Osteocyte (in vitro differentiated cells): ENCODE results near the gene CCDC187. TPM values are rescaled to one million over a fixed set of nuclear protein-coding genes. Genes with fewer than 3 reads are reported as not detected.

ENCODE experiments used
- DNase-seq: peaks from one replicate; pipeline ENCODE4 v3.0.0; 2021; ENCODE audit warnings: mixed read lengths; ENCODE audit not compliant: unreplicated experiment; ENCODE audit errors: extremely low spot score
- H3K27ac Mint-ChIP-seq: one replicate; pipeline ENCODE4 v1.8.0; 2021; ENCODE audit warnings: mild to moderate bottlenecking, mixed read lengths; ENCODE audit not compliant: unreplicated experiment
- H3K27me3 Mint-ChIP-seq: one replicate; pipeline ENCODE4 v1.8.0; 2021; ENCODE audit warnings: mixed read lengths; ENCODE audit not compliant: unreplicated experiment
- H3K36me3 Mint-ChIP-seq: one replicate; pipeline ENCODE4 v1.8.0; 2021; ENCODE audit warnings: mixed read lengths; ENCODE audit not compliant: unreplicated experiment
- H3K4me1 Mint-ChIP-seq: one replicate; pipeline ENCODE4 v1.8.0; 2021; ENCODE audit warnings: mixed read lengths; ENCODE audit not compliant: unreplicated experiment
- H3K4me3 Mint-ChIP-seq: one replicate; pipeline ENCODE4 v1.8.0; 2021; ENCODE audit warnings: mild to moderate bottlenecking, moderate library complexity, mixed read lengths; ENCODE audit not compliant: unreplicated experiment
- H3K9me3 Mint-ChIP-seq: one replicate; pipeline ENCODE4 v1.8.0; 2021; ENCODE audit warnings: mixed read lengths; ENCODE audit not compliant: unreplicated experiment
- CTCF ChIP-seq: fragments of 200-600 bp; sonication (generic); IDR thresholded peaks from 2 replicates; pipeline ENCODE4 v1.5.0; 2021; ENCODE audit warnings: antibody characterized with exemption, mild to moderate bottlenecking, moderate library complexity
- total RNA-seq: library from RNA; stranded (reverse); gene quantifications from 2 replicates; pipeline ENCODE4 v1.2.1, GENCODE V29; 2021

The CCDC187 gene
- total RNA-seq, 1 donor from 2014 or later = not detected

GRCh38 chr9:136304981-136305380 is 1.1 kb upstream of the CCDC187 start:
- no peak overlapping the region for H3K4me3 Mint-ChIP-seq
- no peak for DNase-seq
- peaks cover 5% of the 10 kb centered on the region for H3K4me1 Mint-ChIP-seq
- H3K27me3 Mint-ChIP-seq = peaks cover 7% of the 10 kb centered on the region
- no peaks in the 10 kb centered on the region for H3K36me3 Mint-ChIP-seq
- TF ChIP-seq CTCF = no peak
- no peak overlapping the region for H3K27ac Mint-ChIP-seq
- H3K9me3 Mint-ChIP-seq = no peaks in the 10 kb centered on the region

DNA sequence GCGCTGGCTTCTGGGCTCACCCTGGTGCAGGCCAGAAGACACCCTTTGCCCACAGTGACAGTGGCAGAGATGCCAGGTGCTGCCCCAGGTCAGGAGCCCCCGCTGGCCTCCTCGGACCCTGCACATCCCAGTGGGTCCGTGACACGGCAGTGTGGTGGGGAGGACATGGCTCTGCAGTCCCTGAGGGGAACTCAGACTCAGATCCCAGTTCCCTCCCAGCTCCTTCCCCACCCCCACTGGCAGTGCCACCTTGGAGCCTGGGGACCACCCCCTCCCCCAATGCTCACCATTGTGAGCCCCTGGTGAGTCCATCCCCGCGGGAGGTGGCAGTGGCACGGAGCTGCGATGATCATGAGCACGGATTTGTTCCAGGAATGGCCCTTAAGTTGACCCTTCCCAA is 562 bp upstream of the CCDC187 start:
- TF ChIP-seq CTCF = no peak
- no peaks in the 10 kb centered on the region for H3K36me3 Mint-ChIP-seq
- H3K4me1 Mint-ChIP-seq = peaks cover 5% of the 10 kb centered on the region
- H3K9me3 Mint-ChIP-seq = no peaks in the 10 kb centered on the region
- H3K4me3 Mint-ChIP-seq = no peak overlapping the region
- H3K27me3 Mint-ChIP-seq = peaks cover 7% of the 10 kb centered on the region
- DNase-seq = no peak
- H3K27ac Mint-ChIP-seq = no peak overlapping the region

DNA sequence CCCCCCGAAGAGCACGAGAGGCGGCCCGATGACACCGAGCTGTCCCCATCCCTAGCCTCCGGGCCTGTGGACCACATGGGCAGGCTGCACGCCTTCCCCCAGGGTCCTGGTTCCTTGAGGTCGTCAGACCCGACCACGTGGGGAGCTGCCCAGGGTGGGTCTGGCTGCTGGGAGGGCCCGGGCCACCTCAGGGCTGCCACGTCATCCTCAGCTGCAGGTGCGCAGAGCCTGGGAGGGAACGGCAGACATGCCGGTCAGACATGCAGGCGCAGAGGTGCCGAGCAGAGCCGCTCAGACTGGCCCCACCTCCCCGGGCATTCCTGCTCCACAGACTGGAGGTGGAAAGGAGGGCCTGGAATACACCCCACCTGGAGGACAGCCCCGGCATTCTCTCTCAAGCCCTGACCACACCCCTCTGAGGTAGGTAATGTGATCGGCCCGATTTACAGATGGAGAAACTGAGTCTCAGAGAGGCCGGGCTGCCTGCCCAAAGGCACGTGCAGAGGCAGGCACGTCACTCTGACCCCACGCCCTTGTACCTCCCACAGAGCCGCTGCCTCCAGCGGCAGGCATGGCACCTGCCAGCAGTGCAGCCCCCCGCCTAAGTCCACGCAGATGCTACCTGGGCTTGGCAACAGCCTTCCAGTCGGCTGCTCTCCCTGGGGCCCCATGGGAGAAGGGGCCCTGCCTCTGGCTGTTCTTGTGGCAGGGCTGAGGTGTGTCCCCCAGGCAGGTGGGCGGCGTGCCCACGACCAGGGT is 649 bp downstream of the CCDC187 start:
- Mint-ChIP-seq H3K4me3 (no peak overlapping the region), H3K27me3 (peaks cover 7% of the 10 kb centered on the region), H3K27ac (no peak overlapping the region), H3K36me3 (no peaks in the 10 kb centered on the region), H3K4me1 (peaks cover 5% of the 10 kb centered on the region), H3K9me3 (no peaks in the 10 kb centered on the region)
- DNase-seq = no peak
- no peak for TF ChIP-seq CTCF

DNA sequence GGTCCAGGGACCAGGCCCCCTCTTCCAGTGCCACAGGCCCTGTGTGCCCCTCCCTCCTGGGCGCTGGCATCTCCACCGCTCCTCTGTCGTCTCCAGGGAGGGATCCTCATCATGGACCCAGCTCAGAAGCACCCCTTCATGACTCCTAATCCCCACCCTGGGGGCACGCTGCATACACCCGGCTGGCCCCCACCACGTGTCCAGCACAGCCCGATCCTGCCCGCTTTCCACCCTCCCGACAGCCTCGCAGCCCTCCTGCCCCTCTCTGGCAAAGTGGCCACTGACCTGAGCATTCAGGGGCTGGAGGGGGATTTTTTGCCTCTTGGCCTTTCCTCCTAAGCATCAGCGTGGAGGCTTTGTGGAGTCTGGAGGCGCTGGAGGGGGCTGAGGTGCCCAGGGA is 1.4 kb downstream of the CCDC187 start:
- Mint-ChIP-seq H3K4me1 (peaks cover 5% of the 10 kb centered on the region), H3K36me3 (no peaks in the 10 kb centered on the region), H3K9me3 (no peaks in the 10 kb centered on the region), H3K27ac (no peak overlapping the region), H3K27me3 (peaks cover 9% of the 10 kb centered on the region), H3K4me3 (no peak overlapping the region)
- no peak for DNase-seq
- no peak for TF ChIP-seq CTCF

DNA sequence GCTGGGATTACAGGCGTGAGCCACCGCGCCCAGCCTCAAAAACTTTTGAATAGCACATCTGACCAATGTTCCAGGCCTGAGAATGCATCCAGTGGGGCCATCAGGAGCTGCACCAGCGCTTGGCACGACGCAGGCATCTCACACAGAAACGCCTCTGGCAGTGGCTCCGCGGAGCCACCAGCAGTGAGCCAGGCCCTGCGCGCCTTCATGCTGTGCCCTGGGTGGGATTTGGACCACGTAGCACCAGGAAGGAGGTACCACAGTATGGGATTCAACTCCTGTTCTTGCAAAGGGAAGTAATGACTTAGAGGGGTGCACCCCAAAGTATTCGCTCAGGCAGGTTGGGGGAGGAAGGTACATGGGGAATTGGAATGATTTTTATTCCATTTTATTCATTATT is 3.0 kb downstream of the CCDC187 start:
- TF ChIP-seq CTCF = no peak
- Mint-ChIP-seq H3K4me3 (no peak overlapping the region), H3K36me3 (no peaks in the 10 kb centered on the region), H3K27me3 (peaks cover 7% of the 10 kb centered on the region), H3K27ac (no peak overlapping the region), H3K4me1 (peaks cover 5% of the 10 kb centered on the region), H3K9me3 (no peaks in the 10 kb centered on the region)
- DNase-seq = no peak
